OCI-LY1 (cell line): ENCODE results near the gene CRK.

Experiments
- H2AFZ ChIP-seq: fragments of 200-600 bp; sonication (generic), shearing (Covaris generic); 2 replicates; pipeline ENCODE4 v1.6.0; 2014; ENCODE audit warnings: antibody characterized with exemption, mild to moderate bottlenecking, low read length
- H3F3A ChIP-seq: fragments of 200-600 bp; sonication (generic), shearing (Covaris generic); 2 replicates; pipeline ENCODE4 v1.6.0; 2014; ENCODE audit warnings: mild to moderate bottlenecking, antibody characterized with exemption, low read length, moderate library complexity; ENCODE audit not compliant: insufficient read depth
- H3K27ac ChIP-seq: fragments of 200-600 bp; sonication (generic); 2 replicates; pipeline ENCODE4 v1.5.1; 2014; ENCODE audit warnings: low read length, mixed run types, mild to moderate bottlenecking, low read depth; ENCODE audit not compliant: poor library complexity, severe bottlenecking
- H3K27me3 ChIP-seq: fragments of 200-600 bp; sonication (generic); 2 replicates; pipeline ENCODE4 v1.6.0; 2014; ENCODE audit warnings: antibody characterized with exemption, mild to moderate bottlenecking, low read length, moderate library complexity; ENCODE audit not compliant: insufficient read depth
- H3K36me3 ChIP-seq: fragments of 200-600 bp; sonication (generic); 2 replicates; pipeline ENCODE4 v1.6.1; 2014; ENCODE audit warnings: mild to moderate bottlenecking, antibody characterized with exemption, low read length, moderate library complexity, mixed read lengths; ENCODE audit not compliant: insufficient read depth
- H3K4me1 ChIP-seq: fragments of 200-600 bp; sonication (generic); 2 replicates; pipeline ENCODE4 v1.5.1; 2014; ENCODE audit warnings: mild to moderate bottlenecking, low read length, moderate library complexity; ENCODE audit not compliant: insufficient read depth, severe bottlenecking
- H3K4me2 ChIP-seq: fragments of 200-600 bp; sonication (generic), shearing (Covaris generic); 2 replicates; pipeline ENCODE4 v1.6.1; 2014; ENCODE audit warnings: low read length
- H3K4me3 ChIP-seq: fragments of 200-600 bp; sonication (generic); 2 replicates; pipeline ENCODE4 v1.5.1; 2014; ENCODE audit warnings: low read length, low read depth, mild to moderate bottlenecking, mixed read lengths; ENCODE audit not compliant: poor library complexity, severe bottlenecking
- H3K79me2 ChIP-seq: fragments of 200-600 bp; shearing (Covaris generic); 2 replicates; pipeline ENCODE4 v1.6.1; 2016; ENCODE audit warnings: mixed run types, low read length, mixed read lengths; ENCODE audit not compliant: insufficient read depth
- H3K9ac ChIP-seq: fragments of 200-600 bp; sonication (generic), shearing (Covaris generic); 2 replicates; pipeline ENCODE4 v1.6.1; 2014; ENCODE audit warnings: mild to moderate bottlenecking, low read length, mixed read lengths
- H3K9me2 ChIP-seq: fragments of 200-600 bp; sonication (generic), shearing (Covaris generic); 2 replicates; pipeline ENCODE4 v1.6.1; 2014; ENCODE audit warnings: low read depth, mild to moderate bottlenecking, low read length, mixed read lengths
- H3K9me3 ChIP-seq: fragments of 200-600 bp; shearing (Covaris generic); 2 replicates; pipeline ENCODE4 v1.6.1; 2014; ENCODE audit warnings: low read length, mixed read lengths
- H4K20me1 ChIP-seq: fragments of 200-600 bp; sonication (generic), shearing (Covaris generic); 2 replicates; pipeline ENCODE4 v1.6.0; 2016; ENCODE audit warnings: mild to moderate bottlenecking, low read length; ENCODE audit not compliant: insufficient read depth
- EZH2 ChIP-seq: fragments of 200-600 bp; sonication (generic), shearing (Covaris generic); IDR thresholded peaks from 2 replicates; pipeline ENCODE4 v1.8.0; 2017; ENCODE audit warnings: borderline replicate concordance, mixed run types, mild to moderate bottlenecking, antibody characterized with exemption, low read length, moderate library complexity, mixed read lengths
- TF ChIP-seq, protein P1 (sequence below): fragments of 200-600 bp; sonication (generic), shearing (Covaris generic); IDR thresholded peaks from 2 replicates; pipeline ENCODE4 v1.5.1; 2017; ENCODE audit warnings: mild to moderate bottlenecking, antibody characterized with exemption, low read length, moderate library complexity, mixed read lengths

Gene CRK

DNA sequence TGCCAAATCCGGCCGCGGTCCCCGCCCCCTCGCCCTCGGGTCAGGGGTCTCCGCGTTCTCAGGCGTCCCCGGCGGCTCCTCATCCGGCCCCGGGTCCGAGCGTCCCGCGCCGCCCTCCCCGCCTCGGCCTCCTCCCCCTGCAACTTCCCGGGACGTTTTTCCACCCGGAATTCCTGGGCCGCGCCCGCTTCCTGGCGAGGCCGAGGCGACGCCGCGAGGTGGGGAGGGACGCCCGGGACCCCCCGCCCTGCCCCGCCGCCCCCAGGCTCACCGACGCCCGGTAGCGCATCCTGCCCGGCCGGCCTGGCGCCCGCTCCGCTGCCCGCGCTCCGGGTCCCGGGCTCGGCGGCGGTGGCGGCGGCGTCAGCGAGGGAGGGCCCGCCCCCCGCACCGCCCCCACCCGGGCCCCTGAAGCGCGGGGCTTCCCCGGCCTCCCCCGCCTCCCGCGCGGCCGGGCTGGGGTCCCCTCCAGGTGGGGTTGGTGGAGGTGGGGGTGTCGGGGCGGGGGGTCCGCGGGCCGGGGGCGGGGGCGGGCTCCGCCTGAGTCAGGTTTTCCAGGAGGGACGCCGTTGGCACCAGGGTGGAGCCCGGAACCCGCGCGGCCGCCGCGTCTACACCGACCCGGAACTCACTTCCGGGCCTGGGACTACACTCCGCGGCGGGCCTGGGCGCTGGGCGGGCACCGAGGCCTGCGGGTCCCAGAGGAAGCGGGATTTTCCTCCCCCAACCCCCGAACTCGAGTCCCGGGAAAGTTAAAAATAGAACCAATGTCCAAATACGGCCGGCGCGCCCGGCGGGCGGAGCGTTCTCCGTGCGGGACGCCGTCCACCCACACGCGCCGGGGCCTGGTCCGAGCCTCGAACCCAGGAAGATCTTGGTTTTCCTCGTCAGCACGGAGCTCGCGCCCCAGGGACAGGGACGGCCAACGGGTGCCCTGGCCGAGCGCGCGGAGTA lies 29.7 kb upstream of the CRK start:
- Histone ChIP-seq H3K27ac (peak overlapping the region; percentile 95), H3K9me2 (no peaks in the 10 kb centered on the region), H3K79me2 (no peaks in the 10 kb centered on the region), H2AFZ (no peak overlapping the region), H3F3A (no peaks in the 10 kb centered on the region), H3K36me3 (peaks cover 9% of the 10 kb centered on the region), H3K4me2 (peak overlapping the region; percentile 84), H4K20me1 (no peaks in the 10 kb centered on the region), H3K9ac (peak overlapping the region; percentile 60), H3K4me3 (peak overlapping the region; percentile 67), H3K27me3 (no peaks in the 10 kb centered on the region), H3K9me3 (no peaks in the 10 kb centered on the region), H3K4me1 (peaks cover 49% of the 10 kb centered on the region)
- TF ChIP-seq EZH2: no peak
- TF ChIP-seq, protein P1, sequence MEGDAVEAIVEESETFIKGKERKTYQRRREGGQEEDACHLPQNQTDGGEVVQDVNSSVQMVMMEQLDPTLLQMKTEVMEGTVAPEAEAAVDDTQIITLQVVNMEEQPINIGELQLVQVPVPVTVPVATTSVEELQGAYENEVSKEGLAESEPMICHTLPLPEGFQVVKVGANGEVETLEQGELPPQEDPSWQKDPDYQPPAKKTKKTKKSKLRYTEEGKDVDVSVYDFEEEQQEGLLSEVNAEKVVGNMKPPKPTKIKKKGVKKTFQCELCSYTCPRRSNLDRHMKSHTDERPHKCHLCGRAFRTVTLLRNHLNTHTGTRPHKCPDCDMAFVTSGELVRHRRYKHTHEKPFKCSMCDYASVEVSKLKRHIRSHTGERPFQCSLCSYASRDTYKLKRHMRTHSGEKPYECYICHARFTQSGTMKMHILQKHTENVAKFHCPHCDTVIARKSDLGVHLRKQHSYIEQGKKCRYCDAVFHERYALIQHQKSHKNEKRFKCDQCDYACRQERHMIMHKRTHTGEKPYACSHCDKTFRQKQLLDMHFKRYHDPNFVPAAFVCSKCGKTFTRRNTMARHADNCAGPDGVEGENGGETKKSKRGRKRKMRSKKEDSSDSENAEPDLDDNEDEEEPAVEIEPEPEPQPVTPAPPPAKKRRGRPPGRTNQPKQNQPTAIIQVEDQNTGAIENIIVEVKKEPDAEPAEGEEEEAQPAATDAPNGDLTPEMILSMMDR: no peak

DNA sequence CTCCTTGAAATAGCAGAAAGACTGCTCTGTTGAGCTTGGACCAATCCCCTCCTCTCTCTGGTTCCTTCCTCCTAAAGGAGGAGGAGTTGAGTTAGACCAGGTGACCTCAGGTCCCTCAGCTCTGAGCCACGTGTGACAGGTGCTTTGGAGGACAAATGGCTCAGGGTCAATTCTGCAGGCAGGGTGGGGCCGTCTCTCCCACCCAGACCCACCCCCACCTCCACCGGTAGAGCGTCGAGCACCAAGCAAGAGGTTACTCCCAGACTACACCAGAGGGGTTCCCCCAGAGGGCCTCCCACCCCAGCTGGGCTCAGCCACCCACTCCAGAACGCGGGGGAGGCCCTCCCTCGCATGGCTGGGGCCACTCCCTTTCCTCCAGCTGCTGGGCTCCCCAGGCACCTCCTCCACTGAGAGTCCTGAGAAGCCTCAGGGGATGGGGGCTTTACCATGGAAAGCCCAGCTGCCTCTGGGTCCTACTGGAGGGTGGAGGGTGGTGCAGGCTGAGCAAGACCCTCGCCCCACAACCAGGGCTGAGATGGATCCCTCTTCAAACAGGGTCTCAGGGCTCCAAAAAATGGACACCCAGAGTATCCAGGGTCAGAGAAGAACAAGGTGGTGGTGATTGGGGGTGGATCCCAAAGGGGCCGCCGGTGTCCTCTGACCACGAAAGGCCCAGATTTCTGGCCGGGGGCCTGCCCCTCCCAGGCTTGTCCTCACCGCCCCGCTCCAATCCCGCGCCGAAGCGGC lies 28.8 kb upstream of the CRK start:
- no peak overlapping the region for H3K27ac ChIP-seq
- peaks cover 40% of the 10 kb centered on the region for H3K4me1 ChIP-seq

DNA sequence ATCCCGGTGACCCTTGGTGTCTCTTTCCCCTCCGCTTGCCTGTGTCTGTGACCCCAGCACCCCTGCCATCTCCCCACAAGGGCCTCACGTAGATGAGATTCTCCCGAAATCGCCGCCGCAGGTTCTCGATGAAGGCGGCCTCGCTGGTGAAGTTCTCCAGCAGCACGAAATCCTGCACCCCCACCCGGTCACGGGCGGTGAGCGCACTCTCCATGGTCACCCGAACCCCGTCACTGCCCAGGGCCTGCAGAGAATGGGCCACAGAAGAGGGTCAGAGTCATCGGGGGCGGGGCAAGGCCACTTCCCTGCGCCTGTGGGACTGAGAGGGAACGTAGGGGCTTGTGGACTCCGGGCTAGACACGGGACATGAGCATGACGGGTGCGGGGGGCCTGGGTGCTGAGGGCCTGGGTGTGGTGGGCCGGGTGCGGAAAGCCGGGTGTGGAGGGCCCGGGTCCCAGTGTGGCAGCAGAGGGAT lies 28.1 kb upstream of the CRK start:
- H3K79me2 ChIP-seq: no peaks in the 10 kb centered on the region
- H3K9me3 ChIP-seq: no peaks in the 10 kb centered on the region
- H3K4me2 ChIP-seq: peak overlapping the region; percentile 16; the same call in 1 of the 2 replicates
- H3K27ac ChIP-seq: no peak overlapping the region
- no peaks in the 10 kb centered on the region for H3K9me2 ChIP-seq
- H4K20me1 ChIP-seq: no peaks in the 10 kb centered on the region
- peaks cover 9% of the 10 kb centered on the region for H3K36me3 ChIP-seq
- no peak for TF ChIP-seq EZH2
- TF ChIP-seq, protein P1: no peak
- H3K4me1 ChIP-seq: peaks cover 39% of the 10 kb centered on the region
- H3K4me3 ChIP-seq: peak overlapping the region; percentile 18
- H3K9ac ChIP-seq: no peak overlapping the region
- H3F3A ChIP-seq: no peaks in the 10 kb centered on the region
- H3K27me3 ChIP-seq: no peaks in the 10 kb centered on the region
- no peak overlapping the region for H2AFZ ChIP-seq

More for the DNA sequence above, 28.8 kb upstream of the CRK start:
- Histone ChIP-seq H3F3A (no peaks in the 10 kb centered on the region), H3K9me2 (no peaks in the 10 kb centered on the region), H2AFZ (no peak overlapping the region), H3K79me2 (no peaks in the 10 kb centered on the region), H3K4me3 (peak overlapping the region; percentile 67), H3K4me2 (peak overlapping the region; percentile 74), H3K36me3 (peaks cover 9% of the 10 kb centered on the region), H3K27me3 (no peaks in the 10 kb centered on the region), H4K20me1 (no peaks in the 10 kb centered on the region), H3K9me3 (no peaks in the 10 kb centered on the region), H3K9ac (peak overlapping the region; percentile 60; the same call in 1 of the 2 replicates)
- TF ChIP-seq, protein P1: no peak
- no peak for TF ChIP-seq EZH2
